Pancreas (tissue), 10 donors: ENCODE measurements around the gene HIGD2A. TPM values are rescaled to one million over a fixed set of nuclear protein-coding genes. Genes with fewer than 3 reads are reported as not detected.

Source experiments
- ATAC-seq, 4 donors: fragments of 200-7000 bp; cut with Tn5 transposase; one replicate each; pipeline versions ENCODE4 v1.8.0 to v1.9.1; 2020; ENCODE audit warnings: mild to moderate bottlenecking in 4 of 4, moderate library complexity in 4 of 4
- DNase-seq, 6 donors: peaks; one replicate each; pipeline ENCODE4 v3.0.0-alpha.2; 2020
- FAIRE-seq: peaks from 2 replicates; lab custom pipeline; 2012; peaks lifted over from hg19 to GRCh38; lab: Jason Lieb, UNC
- H3K27ac ChIP-seq, 4 donors: fragments of 200-600 bp; sonication (generic); 1 replicate in 3 of 4; 2 replicates in 1 of 4; pipeline versions ENCODE4 v1.5.0 to v1.8.0; 2020
- H3K27me3 ChIP-seq, 4 donors: fragments of 200-600 bp; one replicate each; pipeline ENCODE4 v1.8.0; 2021
- H3K36me3 ChIP-seq, 3 donors: fragments of 200-600 bp; sonication (generic) in 1 of 3; one replicate each; pipeline versions ENCODE4 v1.5.0 to v1.8.0; 2020 to 2021
- H3K4me1 ChIP-seq, 3 donors: fragments of 200-600 bp; one replicate each; pipeline ENCODE4 v1.8.0; 2021
- H3K4me3 ChIP-seq, 4 donors: fragments of 200-600 bp; sonication (generic) in 2 of 4; one replicate each; pipeline versions ENCODE4 v1.5.0 to v1.8.0; 2020 to 2021
- H3K9me3 ChIP-seq, 4 donors: fragments of 200-600 bp; one replicate each; pipeline ENCODE4 v1.8.0; 2021
- WGBS, 2 donors: extraction: QIAGEN DNeasy Blood & Tissue Kit; methylation state at CpG; one replicate each; pipeline ENCODE4 v1.1.7; 2013; 5-methylcytosine and 5-hydroxymethylcytosine counted together
- intact Hi-C, 3 donors: fragments of 100-400 bp; cut with DNase I; formaldehyde crosslinking; loops; one replicate each; pipeline versions ENCODE4 v1.11.1 to v1.14.2; 2022
- polyA plus RNA-seq, 2 donors: library from polyadenylated mRNA; stranded (reverse); fragments of 200-250 nt; gene quantifications; one replicate each; pipeline ENCODE4 v1.2.3, GENCODE V29; 2013
- total RNA-seq, 6 donors: library from RNA; stranded (reverse); fragmentation: NEBNext Ultra II Directional in 4 of 6; extraction: Animal tissue kit (Norgen Biotek cat#: 25700) in 4 of 6; gene quantifications; one replicate each; pipeline versions ENCODE4 v1.2.1 to v1.2.4, GENCODE V29; 2021 to 2023
- TF ChIP-seq, protein P1 (sequence below), 4 donors: fragments of 200-600 bp; sonication (generic) in 3 of 4; IDR thresholded peaks; one replicate each; pipeline versions ENCODE4 v1.5.0 to v1.8.0; 2021; ENCODE audit warnings: antibody characterized with exemption in 4 of 4
- donor health status: healthy with polysubstance abuse.
- donor health status: DM: no; HTN: no; CAD: no; lungs with moderate emphysema.
- donor health status: DM: no; HTN: no; CAD: no.
- donor health status: control.
- donor health status: control.
- donor health status: Bipolar disorder and iron deficiency.
- donor health status: DM: yes; HTN: yes; CAD: no.
- donor health status: DM: no; HTN: no; CAD: no.
- donor health status: DM: no; HTN: no; CAD: no.
- donor health status: DM: yes; HTN: yes; CAD: no.

The HIGD2A gene
- total and polyA plus RNA-seq, 8 donors = 30.0 to 109 (median 45.7) TPM

DNA sequence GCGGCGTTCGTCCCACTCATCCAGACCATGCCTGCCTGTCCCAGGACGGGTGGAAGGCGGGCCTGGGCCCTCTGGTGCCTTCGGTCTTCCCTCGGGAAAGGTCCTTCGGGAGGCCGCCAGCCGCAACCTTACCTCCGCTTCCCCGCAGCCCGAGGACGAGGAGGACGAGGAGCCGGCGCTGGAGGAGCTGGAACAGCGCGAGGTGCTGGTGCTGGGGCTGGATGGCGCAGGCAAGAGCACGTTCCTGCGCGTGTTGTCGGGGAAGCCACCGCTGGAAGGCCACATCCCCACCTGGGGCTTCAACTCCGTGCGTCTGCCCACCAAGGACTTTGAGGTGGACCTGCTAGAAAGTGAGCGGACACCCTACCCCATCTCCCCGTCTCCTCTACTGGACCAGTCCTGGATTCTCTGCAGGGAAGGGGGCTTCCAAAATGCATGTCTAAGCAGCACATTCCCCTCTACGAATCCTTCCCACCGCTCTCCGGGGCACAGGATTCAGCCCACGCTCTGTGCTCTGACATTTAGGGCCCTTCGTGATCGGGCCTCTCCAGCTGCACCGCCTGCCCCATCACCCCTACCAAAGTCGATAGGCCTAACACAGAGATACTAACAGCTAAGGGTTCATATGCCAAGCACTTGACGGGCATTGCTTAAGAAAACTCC is 22.2 kb upstream of the HIGD2A start:
- no peaks in the 10 kb centered on the region for H3K36me3 ChIP-seq
- H3K4me1 ChIP-seq = peaks cover 0 to 3% (median 0%) of the 10 kb centered on the region in 3 donors
- intact Hi-C loops = no loop called here
- H3K9me3 ChIP-seq = no peaks in the 10 kb centered on the region
- no peak for ATAC-seq
- peak in 1 of 6 donors; percentile 80 for DNase-seq
- no peak for FAIRE-seq
- no peak overlapping the region for H3K27ac ChIP-seq
- WGBS, 2 donors = 67 to 77% methylated on average over 38 of the region's 38 CpGs
- H3K4me3 ChIP-seq = peak overlapping the region; percentile 52 to 83 (median 69)
- H3K27me3 ChIP-seq = no peaks in the 10 kb centered on the region
- TF ChIP-seq, protein P1, sequence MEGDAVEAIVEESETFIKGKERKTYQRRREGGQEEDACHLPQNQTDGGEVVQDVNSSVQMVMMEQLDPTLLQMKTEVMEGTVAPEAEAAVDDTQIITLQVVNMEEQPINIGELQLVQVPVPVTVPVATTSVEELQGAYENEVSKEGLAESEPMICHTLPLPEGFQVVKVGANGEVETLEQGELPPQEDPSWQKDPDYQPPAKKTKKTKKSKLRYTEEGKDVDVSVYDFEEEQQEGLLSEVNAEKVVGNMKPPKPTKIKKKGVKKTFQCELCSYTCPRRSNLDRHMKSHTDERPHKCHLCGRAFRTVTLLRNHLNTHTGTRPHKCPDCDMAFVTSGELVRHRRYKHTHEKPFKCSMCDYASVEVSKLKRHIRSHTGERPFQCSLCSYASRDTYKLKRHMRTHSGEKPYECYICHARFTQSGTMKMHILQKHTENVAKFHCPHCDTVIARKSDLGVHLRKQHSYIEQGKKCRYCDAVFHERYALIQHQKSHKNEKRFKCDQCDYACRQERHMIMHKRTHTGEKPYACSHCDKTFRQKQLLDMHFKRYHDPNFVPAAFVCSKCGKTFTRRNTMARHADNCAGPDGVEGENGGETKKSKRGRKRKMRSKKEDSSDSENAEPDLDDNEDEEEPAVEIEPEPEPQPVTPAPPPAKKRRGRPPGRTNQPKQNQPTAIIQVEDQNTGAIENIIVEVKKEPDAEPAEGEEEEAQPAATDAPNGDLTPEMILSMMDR (IDR thresholded peaks at IDR 0.05) = no peak

DNA sequence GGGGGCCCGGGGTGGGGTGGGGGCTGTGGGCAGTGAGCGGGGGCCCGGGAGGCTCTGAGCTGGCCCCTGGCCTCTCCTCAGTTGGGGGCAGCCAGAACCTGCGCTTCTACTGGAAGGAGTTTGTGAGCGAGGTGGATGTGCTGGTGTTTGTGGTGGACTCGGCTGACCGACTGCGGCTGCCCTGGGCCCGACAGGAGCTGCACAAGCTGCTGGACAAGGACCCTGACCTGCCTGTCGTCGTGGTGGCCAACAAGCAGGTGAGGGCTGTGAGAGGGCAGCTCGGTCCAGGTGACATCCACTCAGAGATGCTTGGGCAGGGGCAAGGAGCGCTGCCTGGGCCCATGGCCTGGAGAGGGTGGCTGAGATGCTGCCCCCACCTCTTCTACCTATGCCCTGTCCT is 19.8 kb upstream of the HIGD2A start:
- no peak for ATAC-seq
- Histone ChIP-seq H3K4me1 (peaks cover 0 to 3% (median 0%) of the 10 kb centered on the region in 3 donors), H3K27ac (no peak overlapping the region), H3K36me3 (no peaks in the 10 kb centered on the region), H3K9me3 (no peaks in the 10 kb centered on the region), H3K27me3 (no peaks in the 10 kb centered on the region), H3K4me3 (no peak overlapping the region)
- intact Hi-C loops = no loop called here
- no peak for FAIRE-seq
- DNase-seq = no peak
- WGBS, 2 donors = 90 to 93% methylated on average over 10 to 13 of the region's 13 CpGs
- TF ChIP-seq, protein P1 (IDR thresholded peaks at IDR 0.05) = no peak

DNA sequence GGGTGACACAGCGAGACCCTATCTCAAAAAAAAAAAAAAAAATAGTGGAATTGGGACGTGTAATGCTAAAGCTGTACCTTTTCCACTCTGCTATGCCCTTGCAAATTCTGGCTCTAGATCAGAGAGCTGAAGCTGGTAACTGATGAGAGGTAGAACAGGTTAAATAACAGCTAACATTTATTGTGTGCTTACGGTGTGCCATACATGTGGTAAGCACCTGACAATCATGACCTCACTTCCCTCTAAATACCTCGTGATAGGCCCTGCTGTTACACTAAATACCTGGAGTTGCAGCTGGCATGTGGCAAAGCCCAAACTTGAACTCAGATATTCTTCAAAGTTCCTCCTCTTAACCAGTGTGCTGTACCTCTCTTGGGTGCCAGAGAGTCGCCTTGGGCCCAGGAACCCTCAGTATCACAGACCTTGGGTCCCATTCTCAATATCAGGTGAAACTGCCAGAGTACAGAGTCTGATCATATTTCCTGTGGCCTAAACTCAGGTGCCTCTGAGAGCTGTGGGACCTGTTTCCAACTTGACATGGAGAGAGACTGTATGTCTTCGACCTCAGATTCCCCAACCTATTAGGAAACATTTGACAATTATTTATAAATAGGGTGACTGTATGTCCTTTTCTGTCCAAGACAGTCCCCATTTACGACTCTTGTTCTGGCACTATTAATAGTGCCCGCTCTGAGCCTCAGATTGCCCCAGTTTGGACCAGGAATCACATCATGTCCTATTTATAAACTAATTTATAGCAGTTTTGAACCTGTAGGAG is 18.4 kb upstream of the HIGD2A start:
- FAIRE-seq (no peak), ATAC-seq (no peak), DNase-seq (no peak)
- Histone ChIP-seq H3K4me3 (no peak overlapping the region), H3K27ac (no peak overlapping the region), H3K9me3 (no peaks in the 10 kb centered on the region), H3K4me1 (no peaks in the 10 kb centered on the region), H3K36me3 (no peaks in the 10 kb centered on the region), H3K27me3 (no peaks in the 10 kb centered on the region)
- TF ChIP-seq, protein P1 (IDR thresholded peaks at IDR 0.05) = no peak
- intact Hi-C loops = no loop called here
- 78 to 80% methylated on average over 8 of the region's 8 CpGs for WGBS, 2 donors

DNA sequence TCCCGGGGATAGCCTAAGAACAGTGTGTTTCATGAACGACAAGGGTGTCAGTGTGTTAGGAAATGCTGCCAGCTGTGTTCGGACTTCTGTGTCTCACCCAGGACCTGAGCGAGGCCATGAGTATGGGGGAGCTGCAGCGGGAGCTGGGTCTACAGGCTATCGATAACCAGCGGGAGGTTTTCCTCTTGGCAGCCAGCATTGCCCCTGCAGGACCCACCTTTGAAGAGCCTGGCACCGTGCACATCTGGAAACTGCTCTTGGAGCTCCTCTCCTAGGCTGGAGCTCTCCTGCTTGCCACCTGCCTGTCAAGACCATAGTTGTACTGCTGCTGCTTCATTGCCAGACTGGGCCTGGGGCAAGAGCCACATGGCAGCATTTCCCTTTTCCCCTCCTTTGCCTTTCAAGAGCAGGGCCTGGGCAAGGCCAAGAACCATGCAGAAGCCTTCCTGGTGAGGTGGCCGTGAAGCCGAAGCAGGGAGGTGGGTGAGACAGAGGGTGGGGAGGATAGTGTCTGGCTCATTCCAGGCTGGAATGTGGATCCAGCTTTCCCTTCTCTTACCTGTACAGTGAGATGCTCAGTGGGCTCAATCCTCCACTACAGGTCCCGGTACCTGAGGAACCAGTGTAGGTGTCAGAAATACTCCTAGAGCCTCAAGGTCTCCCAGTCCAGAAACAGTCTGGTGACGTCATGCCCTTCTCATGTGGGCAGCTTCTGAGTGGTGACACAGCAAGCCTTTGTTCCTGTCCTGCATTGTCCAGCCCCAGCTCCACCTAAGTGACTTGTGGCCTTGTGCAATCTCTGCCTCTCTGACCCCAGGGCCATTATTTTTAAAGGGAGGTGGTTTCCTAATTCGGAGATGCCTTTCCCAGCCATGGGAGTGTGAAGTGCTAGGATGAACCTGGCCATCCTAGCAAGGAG is 16.7 kb upstream of the HIGD2A start:
- intact Hi-C loops = no loop called here
- no peak for FAIRE-seq
- 85 to 94% methylated on average over 13 of the region's 13 CpGs for WGBS, 2 donors

More for the DNA sequence above, 16.7 kb upstream of the HIGD2A start:
- no peak overlapping the region for H3K4me3 ChIP-seq
- no peaks in the 10 kb centered on the region for H3K36me3 ChIP-seq
- no peaks in the 10 kb centered on the region for H3K9me3 ChIP-seq
- ATAC-seq (peak in 3 of 4 donors; percentile 37 to 84 (median 63)), DNase-seq (no peak)
- no peak overlapping the region for H3K27ac ChIP-seq
- TF ChIP-seq, protein P1 (IDR thresholded peaks at IDR 0.05) = no peak
- no peaks in the 10 kb centered on the region for H3K27me3 ChIP-seq
- no peaks in the 10 kb centered on the region for H3K4me1 ChIP-seq
